ENCODE results near the gene MDFI. TPM values are rescaled to one million over a fixed set of nuclear protein-coding genes. Genes with fewer than 3 reads are reported as not detected.

MDFI gene
- total and polyA plus RNA-seq, 11 donors = 0.35 to 9.3 (median 2.2) TPM

DNA sequence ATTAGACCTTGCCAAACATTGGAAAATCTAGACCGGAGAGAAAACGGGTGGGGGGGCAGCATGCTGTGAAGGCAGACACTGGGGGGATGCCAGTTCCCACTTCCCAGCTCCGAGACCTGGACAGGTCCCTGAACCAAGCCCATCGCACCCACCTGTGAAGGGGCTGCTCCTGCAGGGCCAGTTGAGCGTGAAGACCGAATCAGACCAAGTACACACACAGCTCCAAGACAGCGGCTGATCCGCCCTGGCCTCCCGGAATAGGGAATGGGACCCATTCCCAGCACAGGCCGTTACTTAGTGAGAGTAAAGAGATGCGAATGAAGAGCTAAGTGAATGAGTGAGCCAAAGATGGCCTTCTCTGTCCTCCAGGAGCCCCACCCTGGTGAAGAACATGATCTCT lies 41.5 kb upstream of the MDFI start:
- Histone ChIP-seq H3K4me1 (no peaks in the 10 kb centered on the region), H3K9me3 (no peaks in the 10 kb centered on the region), H3K36me3 (peaks cover 0 to 40% (median 12%) of the 10 kb centered on the region in 9 donors), H3K27ac (no peak overlapping the region), H3K27me3 (no peaks in the 10 kb centered on the region), H3K4me3 (no peak overlapping the region)
- ATAC-seq = no peak
- DNase-seq = peak in 2 of 5 donors; percentile 13 to 15
- intact Hi-C loops (cut with DNase I) = no loop called here
- TF ChIP-seq, protein P1, sequence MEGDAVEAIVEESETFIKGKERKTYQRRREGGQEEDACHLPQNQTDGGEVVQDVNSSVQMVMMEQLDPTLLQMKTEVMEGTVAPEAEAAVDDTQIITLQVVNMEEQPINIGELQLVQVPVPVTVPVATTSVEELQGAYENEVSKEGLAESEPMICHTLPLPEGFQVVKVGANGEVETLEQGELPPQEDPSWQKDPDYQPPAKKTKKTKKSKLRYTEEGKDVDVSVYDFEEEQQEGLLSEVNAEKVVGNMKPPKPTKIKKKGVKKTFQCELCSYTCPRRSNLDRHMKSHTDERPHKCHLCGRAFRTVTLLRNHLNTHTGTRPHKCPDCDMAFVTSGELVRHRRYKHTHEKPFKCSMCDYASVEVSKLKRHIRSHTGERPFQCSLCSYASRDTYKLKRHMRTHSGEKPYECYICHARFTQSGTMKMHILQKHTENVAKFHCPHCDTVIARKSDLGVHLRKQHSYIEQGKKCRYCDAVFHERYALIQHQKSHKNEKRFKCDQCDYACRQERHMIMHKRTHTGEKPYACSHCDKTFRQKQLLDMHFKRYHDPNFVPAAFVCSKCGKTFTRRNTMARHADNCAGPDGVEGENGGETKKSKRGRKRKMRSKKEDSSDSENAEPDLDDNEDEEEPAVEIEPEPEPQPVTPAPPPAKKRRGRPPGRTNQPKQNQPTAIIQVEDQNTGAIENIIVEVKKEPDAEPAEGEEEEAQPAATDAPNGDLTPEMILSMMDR (IDR thresholded peaks at IDR 0.05) = no peak
- no peak for TF ChIP-seq POLR2A (IDR thresholded peaks at IDR 0.05)
- WGBS, 4 donors = 89 to 93% (median 92%) methylated on average over 11 of the region's 11 CpGs

DNA sequence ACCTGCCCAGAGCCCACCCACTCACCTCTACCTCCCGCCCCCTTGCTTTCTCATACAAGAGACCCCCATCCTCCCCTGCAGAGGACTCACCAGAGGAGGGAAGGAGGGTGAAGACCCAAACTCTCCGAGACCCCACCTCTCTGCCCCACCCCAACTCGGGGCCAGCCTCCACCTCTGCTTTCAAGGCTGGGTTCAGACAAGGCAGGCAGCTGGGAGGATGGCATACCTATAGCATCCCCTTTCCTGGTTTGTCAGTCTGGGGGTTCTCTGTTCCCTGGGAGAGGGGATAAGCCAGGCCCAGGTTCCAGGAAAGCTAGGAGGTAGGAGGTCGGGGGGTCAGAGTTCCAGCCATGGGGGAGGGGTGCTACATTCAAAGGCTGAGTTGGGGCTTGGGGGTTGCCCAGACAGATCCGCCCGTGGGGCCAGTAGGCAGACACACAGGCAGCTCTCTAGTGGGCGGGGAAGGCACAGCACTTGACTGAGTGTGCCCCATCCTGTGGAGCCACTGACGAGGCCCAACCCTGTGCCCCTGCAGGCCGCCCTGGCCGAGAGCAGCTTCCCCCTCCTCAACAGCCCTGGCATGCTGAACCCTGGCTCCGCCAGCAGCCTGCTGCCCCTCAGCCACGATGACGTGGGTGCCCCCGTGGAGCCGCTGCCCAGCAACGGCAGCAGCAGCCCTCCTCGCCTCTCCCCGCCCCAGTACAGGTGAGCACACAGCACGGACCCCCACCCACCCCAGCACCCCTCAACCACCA lies 40.8 kb upstream of the MDFI start:
- TF ChIP-seq, protein P1 (IDR thresholded peaks at IDR 0.05) = no peak
- no peak for TF ChIP-seq POLR2A (IDR thresholded peaks at IDR 0.05)
- Histone ChIP-seq H3K27ac (no peak overlapping the region), H3K4me1 (peaks cover 0 to under 1% (median 0%) of the 10 kb centered on the region in 12 donors), H3K36me3 (peaks cover 0 to 40% (median 12%) of the 10 kb centered on the region in 9 donors), H3K9me3 (no peaks in the 10 kb centered on the region), H3K27me3 (no peaks in the 10 kb centered on the region), H3K4me3 (no peak overlapping the region)
- ATAC-seq (no peak), DNase-seq (peak in 2 of 5 donors; percentile 17 to 57)
- intact Hi-C loops (cut with DNase I) = no loop called here
- 89 to 91% (median 90%) methylated on average over 11 to 19 of the region's 19 CpGs for WGBS, 4 donors

DNA sequence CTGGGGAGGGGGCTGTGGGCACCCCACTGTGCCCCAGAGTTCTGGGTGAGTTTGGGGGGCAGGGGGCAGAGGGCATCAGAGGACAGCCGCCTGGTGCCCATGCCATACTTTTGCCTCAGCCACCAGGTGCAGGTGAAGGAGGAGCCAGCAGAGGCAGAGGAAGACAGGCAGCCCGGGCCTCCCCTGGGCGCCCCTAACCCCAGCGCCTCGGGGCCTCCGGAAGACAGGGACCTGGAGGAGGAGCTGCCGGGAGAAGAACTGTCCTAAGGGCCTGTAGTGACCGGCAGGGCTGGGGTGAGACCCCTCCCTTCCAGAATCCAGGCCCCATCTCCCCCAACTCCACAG lies 39.6 kb upstream of the MDFI start:
- DNase-seq (no peak), ATAC-seq (no peak)
- Histone ChIP-seq H3K4me1 (peaks cover 0 to 11% (median 3%) of the 10 kb centered on the region in 12 donors), H3K9me3 (no peaks in the 10 kb centered on the region), H3K4me3 (no peak overlapping the region), H3K36me3 (peaks cover 0 to 37% (median 12%) of the 10 kb centered on the region in 9 donors), H3K27ac (no peak overlapping the region), H3K27me3 (no peaks in the 10 kb centered on the region)
- 86 to 91% (median 88%) methylated on average over 1 to 8 of the region's 8 CpGs; no CpG with 5 or more reads in 1 of the 4 donors for WGBS, 4 donors
- TF ChIP-seq, protein P1 (IDR thresholded peaks at IDR 0.05) = no peak
- no peak for TF ChIP-seq POLR2A (IDR thresholded peaks at IDR 0.05)
- intact Hi-C loops (cut with DNase I) = no loop called here

DNA sequence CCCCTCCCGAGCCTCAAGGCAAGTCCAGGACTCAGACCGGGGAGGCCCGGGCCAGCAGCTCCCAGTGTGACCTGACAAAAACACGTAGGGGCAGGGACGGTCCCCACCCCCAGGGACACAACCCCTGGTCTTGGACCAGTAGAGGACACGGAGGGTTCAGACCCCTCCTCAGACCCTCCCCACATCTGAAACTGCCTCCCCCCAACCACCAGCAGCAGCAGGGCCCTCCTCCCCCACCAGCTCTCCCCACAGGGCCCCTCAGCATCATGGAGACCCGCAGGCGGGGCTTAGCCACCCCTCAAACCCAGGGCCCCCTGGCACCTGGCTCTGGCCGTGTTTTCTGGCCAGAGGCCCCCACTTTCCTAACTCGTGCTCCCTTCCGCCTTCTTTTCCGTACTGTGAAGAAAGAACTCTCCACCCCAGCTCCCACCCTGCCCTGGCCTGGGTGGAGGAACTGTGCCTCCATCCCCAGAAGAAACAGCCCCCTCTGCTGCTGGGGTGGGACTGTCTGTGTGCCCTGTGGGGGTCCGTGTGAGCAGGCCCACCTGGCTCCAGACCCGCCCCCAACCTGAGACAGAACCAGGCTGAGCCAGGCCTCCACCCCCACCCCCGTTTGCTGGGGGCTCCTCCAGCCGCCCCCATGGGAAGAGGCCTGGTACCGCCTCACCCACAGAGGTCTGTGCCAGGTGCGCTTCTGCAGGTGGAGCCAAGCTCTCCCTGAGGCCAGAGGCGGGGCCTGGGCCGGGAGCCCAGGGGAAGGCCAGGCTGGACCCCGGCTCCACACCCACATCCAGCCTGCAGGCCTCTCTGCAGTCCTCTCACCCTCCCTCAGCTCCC lies 39.0 kb upstream of the MDFI start:
- DNase-seq = peak in 2 of 5 donors; percentile 24 to 41
- Histone ChIP-seq H3K27ac (no peak overlapping the region), H3K4me1 (peaks cover 0 to 11% (median 3%) of the 10 kb centered on the region in 12 donors), H3K9me3 (no peaks in the 10 kb centered on the region), H3K36me3 (peaks cover 0 to 33% (median 12%) of the 10 kb centered on the region in 9 donors), H3K4me3 (no peak overlapping the region), H3K27me3 (no peaks in the 10 kb centered on the region)
- intact Hi-C loops (cut with DNase I) = no loop called here
- TF ChIP-seq, protein P1 (IDR thresholded peaks at IDR 0.05) = no peak
- TF ChIP-seq POLR2A (IDR thresholded peaks at IDR 0.05) = no peak
- no peak for ATAC-seq
- WGBS, 4 donors = 82 to 89% (median 86%) methylated on average over 13 to 21 of the region's 21 CpGs
